GM12878 (cell line): Measurements from ENCODE around the gene OCLN. TPM values are rescaled to one million over a fixed set of nuclear protein-coding genes. Genes with fewer than 3 reads are reported as not detected.

Source experiments
- CREM ChIP-seq: IDR thresholded peaks from 2 replicates; pipeline ENCODE4 v1.6.1; 2014; ENCODE audit warnings: antibody characterized with exemption, low read depth
- E2F4 ChIP-seq: IDR thresholded peaks from 2 replicates; pipeline ENCODE4 v1.6.1; 2012; ENCODE audit warnings: low read depth, low read length, improper control_type of control experiment
- E4F1 ChIP-seq: fragments of 450-650 bp; IDR thresholded peaks from 2 replicates; pipeline ENCODE4 v1.6.1; 2018; ENCODE audit warnings: borderline replicate concordance, mild to moderate bottlenecking; ENCODE audit not compliant: partially characterized antibody
- EED ChIP-seq: sonication (generic); IDR thresholded peaks from 2 replicates; pipeline ENCODE4 v1.6.1; 2016; ENCODE audit warnings: antibody characterized with exemption, low read depth
- HDAC6 ChIP-seq: fragments of 200-600 bp; sonication (generic); IDR thresholded peaks from one replicate; pipeline ENCODE4 v1.8.0; 2017; ENCODE audit warnings: antibody characterized with exemption; ENCODE audit not compliant: unreplicated experiment
- HDGF ChIP-seq: fragments of 450-650 bp; IDR thresholded peaks from 2 replicates; pipeline ENCODE4 v1.6.1; 2016; ENCODE audit warnings: antibody characterized with exemption
- MAX ChIP-seq: IDR thresholded peaks from 2 replicates; pipeline ENCODE4 v1.6.1; 2012; ENCODE audit warnings: low read depth, low read length, improper control_type of control experiment
- MEF2A ChIP-seq: IDR thresholded peaks from 2 replicates; pipeline ENCODE4 v1.6.1; 2011; ENCODE audit warnings: low read depth, mild to moderate bottlenecking, low read length, moderate library complexity; ENCODE audit not compliant: insufficient read depth
- NFXL1 ChIP-seq: fragments of 450-650 bp; IDR thresholded peaks from 2 replicates; pipeline ENCODE4 v1.6.1; 2017; ENCODE audit warnings: antibody characterized with exemption, mild to moderate bottlenecking, borderline replicate concordance
- NKRF ChIP-seq: fragments of 450-650 bp; conservative IDR thresholded peaks from 2 replicates; pipeline ENCODE4 v1.6.1; 2017; ENCODE audit warnings: mild to moderate bottlenecking, moderate library complexity
- RAD21 ChIP-seq: IDR thresholded peaks from 2 replicates; pipeline ENCODE4 v1.6.1; 2011; ENCODE audit warnings: mild to moderate bottlenecking, low read depth, low read length, moderate library complexity; ENCODE audit not compliant: insufficient read depth
- RCOR1 ChIP-seq: conservative IDR thresholded peaks from 2 replicates; pipeline ENCODE4 v1.6.1; 2012; ENCODE audit warnings: low read depth, low read length, improper control_type of control experiment
- RELB ChIP-seq: fragments of 450-650 bp; IDR thresholded peaks from 2 replicates; pipeline ENCODE4 v1.6.1; 2017; ENCODE audit warnings: low read depth, mild to moderate bottlenecking, moderate library complexity
- SP1 ChIP-seq: IDR thresholded peaks from one replicate; pipeline ENCODE4 v1.6.1; 2011; ENCODE audit warnings: low read depth, low read length
- SREBF1 ChIP-seq: IDR thresholded peaks from 2 replicates; pipeline ENCODE4 v1.6.1; 2012; ENCODE audit warnings: mild to moderate bottlenecking, low read length
- SREBF2 ChIP-seq: IDR thresholded peaks from 2 replicates; pipeline ENCODE4 v1.6.1; 2012; ENCODE audit warnings: mild to moderate bottlenecking, low read length
- SUPT20H ChIP-seq: IDR thresholded peaks from 2 replicates; pipeline ENCODE4 v1.6.1; 2011; ENCODE audit warnings: low read depth, mild to moderate bottlenecking, low read length, moderate library complexity, borderline replicate concordance; ENCODE audit not compliant: control insufficient read depth
- TCF7 ChIP-seq: IDR thresholded peaks from 2 replicates; pipeline ENCODE4 v1.6.1; 2014; ENCODE audit warnings: antibody characterized with exemption, borderline replicate concordance
- ZBTB40 ChIP-seq: fragments of 450-650 bp; IDR thresholded peaks from 2 replicates; pipeline ENCODE4 v1.6.1; 2016; ENCODE audit warnings: mild to moderate bottlenecking, moderate library complexity, borderline replicate concordance
- polyA plus RNA-seq, 11 experiments: library from polyadenylated mRNA; depleted of rRNA in 4 of 11; unstranded in 6 of 11; stranded (reverse) in 5 of 11; fragments of >200 nt; fragmentation: Nextera tagmentation in 4 of 11; fragmentation: Illumina TruSeq in 1 of 11; extraction: Ambion mirVana in 4 of 11; extraction: Trizol in 1 of 11; gene quantifications; 1 replicate in 1 of 11; 2 replicates in 10 of 11; pipeline versions ENCODE4 v1.2.1 to v1.2.3, GENCODE V29; 2011 to 2016; ENCODE audit warnings: inconsistent platforms in 2 of 11, missing spikeins in 2 of 11, low read depth in 1 of 11
- total RNA-seq, 4 experiments: library from RNA; depleted of rRNA in 3 of 4; stranded (reverse); fragments of >200 nt in 3 of 4; fragmentation: Illumina TruSeq in 1 of 4; extraction: Trizol in 1 of 4; gene quantifications; 2 replicates each; pipeline versions ENCODE4 v1.2.1 to v1.2.3, GENCODE V29; 2013 to 2021

OCLN gene
- total and polyA plus RNA-seq, 10 of the 15 experiments (the other 5 are each of a cell fraction or from before 2014, with no cell fraction given), result 2.0 to 26.5 (median 17.0) TPM

- TF ChIP-seq ZBTB40 (no peak), E4F1 (no peak), SREBF2 (no peak), NFXL1 (no peak), SREBF1 (no peak), SUPT20H (no peak), RAD21 (0 out of 2 replicates have a peak, but pooled peaks have one; percentile 0), RELB (no peak), NKRF (no peak), E2F4 (no peak), EED (peak; percentile 55; the same call in 1 of the 2 replicates), MAX (no peak), SP1 (no peak), TCF7 (no peak), CREM (peak; percentile 35; the same call in 1 of the 2 replicates), HDAC6 (peak; percentile 94), RCOR1 (no peak), HDGF (no peak), MEF2A (no peak)
These were observed at the start of gene OCLN (continued) for GRCh38 chr5:69492391-69492922.
